Measurements from ENCODE around the gene CACHD1. TPM values are rescaled to one million over a fixed set of nuclear protein-coding genes. Genes with fewer than 3 reads are reported as not detected.

CACHD1 gene
- total and polyA plus RNA-seq, 10 donors, result 1.1 to 17.3 (median 11.4) TPM

- Histone ChIP-seq H3K4me3 (no peak overlapping the region), H3K27ac (no peak overlapping the region), H3K4me1 (no peaks in the 10 kb centered on the region), H3K9me3 (no peaks in the 10 kb centered on the region), H3K27me3 (replicated peaks in 1 of 7) (no peaks in the 10 kb centered on the region), H3K36me3 (no peaks in the 10 kb centered on the region)
- TF ChIP-seq POLR2AphosphoS5 (IDR thresholded peaks at IDR 0.05) (no peak), CTCF (IDR thresholded peaks at IDR 0.05 in 8 of 11, conservative IDR thresholded peaks at IDR 0.05 in 3 of 11) (no peak), POLR2A (IDR thresholded peaks at IDR 0.05) (no peak)
- WGBS, 5 donors, result 82 to 92% (median 87%) methylated on average over 3 of the region's 3 CpGs
- DNase-seq, result no peak
- intact Hi-C loops (cut with DNase I; ENCODE audit: low total_unique reads), result no loop called here
Observed at GRCh38 chr1:64453688-64454087, 16.2 kb upstream of the CACHD1 start.

GRCh38 chr1:64458915-64459314 is 11.0 kb upstream of the CACHD1 start:
- intact Hi-C loops (cut with DNase I; ENCODE audit: low total_unique reads), result no loop called here
- Histone ChIP-seq H3K4me1 (no peaks in the 10 kb centered on the region), H3K36me3 (no peaks in the 10 kb centered on the region), H3K27ac (no peak overlapping the region), H3K27me3 (replicated peaks in 1 of 7) (no peaks in the 10 kb centered on the region), H3K4me3 (no peak overlapping the region), H3K9me3 (no peaks in the 10 kb centered on the region)
- 73 to 85% (median 80%) methylated on average over 1 of the region's 1 CpG for WGBS, 5 donors
- no peak for TF ChIP-seq POLR2A (IDR thresholded peaks at IDR 0.05)
- DNase-seq, result no peak

GRCh38 chr1:64459743-64460142 is 10.2 kb upstream of the CACHD1 start:
- TF ChIP-seq POLR2AphosphoS5 (IDR thresholded peaks at IDR 0.05) (no peak), CTCF (IDR thresholded peaks at IDR 0.05 in 8 of 11, conservative IDR thresholded peaks at IDR 0.05 in 3 of 11) (no peak), POLR2A (IDR thresholded peaks at IDR 0.05) (no peak)
- H3K4me1 ChIP-seq, result no peaks in the 10 kb centered on the region
- 91 to 95% (median 92%) methylated on average over 5 of the region's 5 CpGs for WGBS, 5 donors
- no peak overlapping the region for H3K4me3 ChIP-seq
- no peaks in the 10 kb centered on the region for H3K27me3 ChIP-seq (replicated peaks in 1 of 7)
- H3K9me3 ChIP-seq, result no peaks in the 10 kb centered on the region
- no peak overlapping the region for H3K27ac ChIP-seq
- no peaks in the 10 kb centered on the region for H3K36me3 ChIP-seq
- DNase-seq, result no peak
- intact Hi-C loops (cut with DNase I; ENCODE audit: low total_unique reads), result no loop called here

- no peaks in the 10 kb centered on the region for H3K9me3 ChIP-seq
- H3K36me3 ChIP-seq, result no peaks in the 10 kb centered on the region
- peaks cover 0 to 18% (median 17%) of the 10 kb centered on the region in 6 donors for H3K4me1 ChIP-seq
- H3K4me3 ChIP-seq, result no peak overlapping the region
- TF ChIP-seq POLR2A (IDR thresholded peaks at IDR 0.05) (no peak), POLR2AphosphoS5 (IDR thresholded peaks at IDR 0.05) (no peak)
- no peak overlapping the region for H3K27ac ChIP-seq
- H3K27me3 ChIP-seq (replicated peaks in 1 of 7), result peaks cover 0 to 42% (median 15%) of the 10 kb centered on the region in 7 donors
- 81 to 93% (median 88%) methylated on average over 7 of the region's 7 CpGs for WGBS, 5 donors
- DNase-seq, result no peak
- intact Hi-C loops (cut with DNase I; ENCODE audit: low total_unique reads), result no loop called here
Observed at GRCh38 chr1:64466033-64466432, 3.9 kb upstream of the CACHD1 start.

- intact Hi-C loops (cut with DNase I; ENCODE audit: low total_unique reads), result no loop called here
- peaks cover 0 to 58% (median 20%) of the 10 kb centered on the region in 7 donors for H3K27me3 ChIP-seq (replicated peaks in 1 of 7)
- 14 to 28% (median 15%) methylated on average over 15 to 28 of the region's 28 CpGs for WGBS, 5 donors
Observed at GRCh38 chr1:64469116-64469976, 583 bp upstream of the CACHD1 start.

More at GRCh38 chr1:64469116-64469976, 583 bp upstream of the CACHD1 start:
- H3K36me3 ChIP-seq, result no peaks in the 10 kb centered on the region
- H3K9me3 ChIP-seq, result no peaks in the 10 kb centered on the region
- H3K27ac ChIP-seq, result peak overlapping the region; percentile 63 to 87 (median 86)
- peaks cover 0 to 41% (median 30%) of the 10 kb centered on the region in 6 donors for H3K4me1 ChIP-seq
- H3K4me3 ChIP-seq, result peak overlapping the region; percentile 52 to 84 (median 60)
- no peak for DNase-seq
- no peak for TF ChIP-seq CTCF (IDR thresholded peaks at IDR 0.05 in 8 of 11, conservative IDR thresholded peaks at IDR 0.05 in 3 of 11)
- TF ChIP-seq POLR2A (IDR thresholded peaks at IDR 0.05), result no peak
- TF ChIP-seq POLR2AphosphoS5 (IDR thresholded peaks at IDR 0.05), result no peak
